Stimulated activated CD8-positive, alpha-beta memory T cell treated with anti-CD3 and anti-CD28 coated beads, Interleukin-4, amount 100 ng/mL, for 48 hours (primary cell): ENCODE measurements around the gene PSMD9.
"Not testable (repeated sequence)": the region's sequence is repeated elsewhere in the genome, so short reads cannot be mapped to it uniquely, and the experiment has no call there.

Experiments
- DNase-seq: peaks from one replicate; pipeline ENCODE4 v3.0.0-alpha.2; 2020

The PSMD9 gene

GRCh38 chr12:121926874-121927706, 38.5 kb downstream of the PSMD9 start:
- no peak for DNase-seq

GRCh38 chr12:121927813-121928212, 39.2 kb downstream of the PSMD9 start:
- no peak for DNase-seq

GRCh38 chr12:121929545-121929944, 41.0 kb downstream of the PSMD9 start:
- DNase-seq: not testable (repeated sequence)

GRCh38 chr12:121930862-121931261, 42.3 kb downstream of the PSMD9 start:
- no peak for DNase-seq

DNA sequence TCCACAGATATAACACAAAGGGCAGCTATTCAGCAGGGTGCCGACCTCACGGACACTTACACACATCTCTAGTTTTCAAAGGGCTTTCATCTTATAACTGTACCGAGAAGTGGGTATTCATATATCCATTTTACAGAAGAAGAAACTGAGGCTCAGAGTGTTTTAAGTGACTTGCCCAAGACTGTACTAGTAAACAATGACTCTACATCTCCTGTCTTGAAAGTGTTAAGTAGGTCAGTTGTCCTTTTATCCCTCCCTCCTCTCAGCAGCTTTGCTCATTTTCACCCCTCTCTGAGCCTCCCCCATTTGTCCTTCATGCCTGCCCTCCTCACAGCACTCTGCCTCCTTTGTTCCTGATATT, 43.6 kb downstream of the PSMD9 start:
- no peak for DNase-seq

DNA sequence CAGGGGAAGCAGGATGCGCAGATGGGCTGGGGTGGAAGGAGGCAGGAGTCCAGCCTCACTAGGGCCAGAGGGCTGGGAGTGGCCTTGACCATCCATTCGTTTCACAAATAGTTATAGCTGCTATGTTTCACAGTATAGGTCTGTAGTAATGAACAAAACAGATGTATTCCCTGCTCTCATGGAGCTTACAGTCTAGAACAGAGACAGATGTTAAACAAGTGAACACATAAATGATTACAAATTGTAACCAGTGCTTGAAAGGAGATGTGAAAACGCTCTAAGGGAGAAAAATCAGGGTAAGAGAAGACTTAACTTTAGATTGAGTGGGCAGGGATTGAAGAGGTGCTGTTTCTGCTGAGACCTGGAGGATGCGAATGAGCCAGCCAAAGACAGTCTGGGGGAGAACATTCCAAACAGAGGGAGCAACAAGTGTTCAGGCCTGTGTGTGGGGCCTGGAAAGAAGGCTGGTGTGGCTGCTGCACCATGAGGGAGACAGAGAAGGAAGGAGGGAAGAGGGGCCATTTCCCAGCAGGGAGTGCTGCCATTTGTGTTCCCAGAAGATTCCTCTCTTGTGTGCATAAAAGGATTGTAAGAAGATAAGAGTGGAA, 44.4 kb downstream of the PSMD9 start:
- no peak for DNase-seq

DNA sequence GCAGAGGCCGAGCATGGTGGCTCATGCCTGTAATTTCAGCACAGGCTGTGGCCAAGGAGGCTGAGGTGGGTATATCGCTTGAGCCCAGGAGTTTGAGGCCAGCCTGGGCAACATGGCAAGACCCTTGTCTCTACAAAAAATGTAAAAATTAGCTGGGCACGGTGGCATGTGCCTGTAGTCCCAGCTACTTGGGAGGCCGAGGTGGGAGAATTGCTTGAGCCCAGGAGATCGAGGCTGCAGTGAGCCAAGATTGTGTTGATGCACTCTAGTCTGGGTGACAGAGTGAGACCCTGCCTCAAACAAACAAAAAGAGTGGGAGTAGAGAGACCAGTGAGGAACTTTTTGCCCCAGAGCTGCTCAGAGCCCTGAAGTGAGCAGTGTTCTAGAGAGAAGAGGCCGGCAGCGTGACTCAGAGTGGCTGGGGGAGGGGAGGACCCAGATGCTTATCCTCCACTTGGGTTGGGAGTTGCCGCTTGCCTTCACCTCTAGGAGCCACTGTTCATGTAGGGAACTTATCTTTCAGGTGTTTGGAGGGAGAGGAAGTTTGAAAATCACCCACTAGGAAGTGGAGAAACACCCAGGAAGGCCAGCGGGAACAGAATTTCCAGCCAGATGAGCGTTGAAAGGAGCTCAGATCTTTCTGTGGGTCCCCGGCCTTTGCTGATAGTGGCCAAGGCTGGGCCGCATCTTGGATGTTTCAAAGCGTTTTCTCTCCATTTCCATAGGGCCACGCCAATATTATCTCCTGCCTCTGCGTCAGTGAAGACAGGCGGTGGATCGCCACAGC, 45.1 kb downstream of the PSMD9 start:
- DNase-seq: no peak

GRCh38 chr12:121934309-121934664, 45.7 kb downstream of the PSMD9 start:
- no peak for DNase-seq

DNA sequence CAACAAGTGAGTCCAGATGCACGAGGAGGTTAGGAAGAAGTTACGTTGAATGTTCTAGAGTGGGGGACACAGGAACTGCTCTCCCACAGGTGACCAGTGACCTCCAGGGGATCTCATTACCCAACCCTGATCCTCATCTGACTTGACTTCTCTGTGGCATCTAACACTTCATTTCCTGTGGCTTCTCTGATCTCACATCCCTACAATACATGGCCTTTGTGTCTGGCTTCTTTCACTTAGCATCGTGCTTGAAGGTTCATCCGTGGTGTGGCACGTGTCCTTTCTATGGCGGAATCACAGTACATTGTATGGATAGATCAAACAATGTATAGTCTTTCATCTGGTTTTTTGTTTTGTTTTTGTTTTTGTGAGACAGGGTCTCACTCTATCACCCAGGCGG, 49.1 kb downstream of the PSMD9 start:
- no peak for DNase-seq

GRCh38 chr12:121939186-121939585, 50.6 kb downstream of the PSMD9 start:
- DNase-seq: no peak

DNA sequence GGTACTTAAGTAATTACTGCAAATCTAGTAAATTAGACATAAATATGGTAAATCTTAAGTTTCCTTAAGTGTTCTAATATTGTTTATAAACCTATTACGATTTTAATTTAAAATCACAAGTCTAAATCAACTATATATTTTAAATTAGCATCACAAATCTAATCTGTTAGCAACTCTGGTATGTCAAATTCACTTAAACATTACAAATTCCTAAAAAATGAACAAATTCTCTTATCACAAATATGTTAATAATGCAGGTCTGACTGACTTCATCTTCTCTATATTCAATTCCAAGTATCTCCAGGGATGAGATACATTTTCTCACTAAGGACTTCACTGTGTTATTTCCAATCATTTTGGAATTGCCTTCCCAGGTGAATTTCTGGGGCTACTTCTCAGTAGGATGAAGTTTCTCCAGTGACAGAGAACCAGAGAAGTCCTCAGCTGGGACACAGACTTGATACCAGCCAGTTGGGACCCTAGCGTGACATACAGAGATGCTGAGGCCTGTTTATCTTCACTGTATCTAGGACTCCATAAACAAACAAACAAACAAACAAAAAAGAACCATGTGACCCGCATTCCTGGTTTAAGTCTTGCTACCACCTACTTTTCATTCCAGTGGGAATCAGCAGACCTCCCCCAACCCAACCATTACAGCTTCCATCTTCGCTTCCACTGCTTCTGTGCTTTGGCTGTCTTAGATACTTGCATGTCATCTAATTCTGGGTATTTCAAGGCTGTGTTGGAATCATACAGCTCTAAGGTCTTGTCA, 51.6 kb downstream of the PSMD9 start:
- no peak for DNase-seq

DNA sequence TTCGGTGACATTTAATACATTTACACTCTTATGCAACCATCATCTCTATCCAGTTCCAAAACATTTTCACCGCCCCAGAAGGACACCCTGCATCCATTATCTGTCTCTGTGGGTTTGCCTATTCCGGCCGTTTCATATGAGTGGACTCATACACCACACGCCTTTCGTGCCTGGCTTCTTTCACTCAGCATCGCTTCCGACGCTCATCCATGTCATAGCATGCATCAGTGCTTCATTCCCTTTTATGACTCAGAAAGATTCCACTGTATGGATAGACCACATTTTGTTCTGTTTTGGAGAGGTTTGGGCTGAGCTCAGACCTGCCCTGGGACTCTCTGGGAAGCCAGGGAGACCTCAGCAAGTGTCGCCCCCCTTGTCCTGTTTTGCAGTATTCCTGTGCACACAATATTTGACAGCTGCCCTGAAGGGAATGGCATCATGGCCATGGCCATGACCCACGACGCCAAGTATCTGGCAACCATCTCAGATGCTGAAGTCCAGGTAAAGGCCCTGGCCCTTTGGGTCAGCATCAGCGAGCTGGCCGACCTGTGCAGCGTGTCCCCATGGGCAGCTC, 53.6 kb downstream of the PSMD9 start:
- no peak for DNase-seq

- no peak for DNase-seq
Measured at GRCh38 chr12:121943926-121944325, 55.3 kb downstream of the PSMD9 start.

DNA sequence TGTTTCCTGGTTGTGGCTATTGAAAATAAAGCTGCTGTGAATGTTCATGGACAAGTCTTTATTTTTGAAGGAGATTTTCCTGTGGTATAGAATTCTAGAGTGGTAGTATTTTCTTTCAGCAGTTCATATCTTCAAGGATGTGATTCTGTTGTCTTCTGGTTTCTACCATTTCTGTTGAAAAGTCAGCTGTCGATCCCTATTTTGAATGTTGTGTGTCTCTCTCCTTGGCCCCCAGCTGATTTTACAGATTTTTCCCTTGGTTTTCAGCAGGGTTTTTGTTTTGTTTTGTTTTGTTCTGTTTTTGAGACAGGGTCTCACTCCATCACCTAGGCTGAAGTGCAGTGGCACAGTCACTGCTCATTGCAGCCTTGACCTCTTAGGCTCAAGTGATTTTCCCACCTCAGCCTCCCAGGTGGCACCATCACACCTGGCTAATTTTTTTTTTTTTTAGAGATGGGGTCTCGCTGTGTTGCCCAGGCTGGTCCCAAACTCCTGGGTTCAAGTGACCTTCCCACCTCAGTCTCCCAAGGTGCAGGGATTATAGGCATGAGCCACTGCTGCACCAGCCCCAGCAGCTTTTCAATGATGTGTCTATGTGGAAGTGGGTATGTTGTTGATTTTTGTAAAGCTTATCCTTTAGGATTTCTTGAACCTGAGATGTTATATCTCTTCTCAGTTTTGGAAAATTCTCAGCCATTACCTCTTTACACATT, 57.9 kb downstream of the PSMD9 start:
- DNase-seq: no peak

DNA sequence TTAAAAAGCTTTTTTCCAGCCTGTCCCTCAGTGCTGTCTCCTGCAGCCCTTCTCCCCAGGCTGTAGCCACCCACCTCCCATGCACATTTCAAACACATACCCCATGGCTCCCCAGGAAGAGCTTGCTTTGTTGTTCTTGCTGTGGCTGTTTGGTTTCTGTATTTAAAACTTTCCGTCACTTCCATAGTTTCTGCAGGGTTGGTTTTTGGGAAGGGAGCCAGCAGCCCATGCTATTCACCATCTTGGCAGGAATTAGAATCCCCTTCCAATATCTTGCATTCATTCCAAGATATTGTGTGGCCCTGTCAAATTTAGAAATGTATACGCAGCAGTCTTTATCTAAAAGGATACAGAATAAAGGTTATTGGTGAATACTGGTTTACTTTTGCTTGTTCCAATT, 59.4 kb downstream of the PSMD9 start:
- DNase-seq: no peak

GRCh38 chr12:121949648-121950397, 61.2 kb downstream of the PSMD9 start:
- DNase-seq: no peak

- DNase-seq: no peak
Measured at GRCh38 chr12:121953117-121953692, 64.6 kb downstream of the PSMD9 start.

DNA sequence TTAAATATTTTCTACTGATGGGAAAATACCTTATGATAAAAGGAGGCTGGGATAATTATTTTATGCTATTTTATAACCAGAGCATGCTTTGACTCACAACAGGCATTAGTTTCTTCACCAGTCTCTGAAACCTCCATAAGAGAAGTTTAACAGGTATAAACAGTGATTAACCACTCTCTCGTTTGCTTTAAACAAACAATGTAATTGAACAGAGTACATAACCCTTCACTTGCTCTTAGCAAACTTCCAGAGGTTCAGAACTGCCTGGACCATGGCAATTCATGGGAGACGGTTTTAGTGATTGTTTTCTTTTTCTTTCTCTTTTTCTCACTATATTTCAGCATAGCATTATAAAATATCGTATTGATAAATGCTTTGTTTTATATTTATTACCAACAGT, 65.1 kb downstream of the PSMD9 start:
- no peak for DNase-seq

- DNase-seq: no peak
Measured at GRCh38 chr12:121955258-121956237, 67.0 kb downstream of the PSMD9 start.
